CD4-positive, alpha-beta T cell treated with Interleukin-4 for 4 hours (primary cell): ENCODE results near the gene RNF224.

ENCODE experiments used
- DNase-seq: peaks from one replicate; pipeline ENCODE4 v3.0.0-alpha.2; 2020

RNF224 gene

GRCh38 chr9:137215196-137215986 lies 11.9 kb upstream of the RNF224 start:
- no peak for DNase-seq

- DNase-seq: no peak
Measured at GRCh38 chr9:137216188-137216965, 10.9 kb upstream of the RNF224 start.

- no peak for DNase-seq
Measured at GRCh38 chr9:137217276-137218211, 9.8 kb upstream of the RNF224 start.

GRCh38 chr9:137218212-137218753 lies 9.0 kb upstream of the RNF224 start:
- no peak for DNase-seq

GRCh38 chr9:137218754-137219271 lies 8.5 kb upstream of the RNF224 start:
- DNase-seq: no peak

- DNase-seq: no peak
Measured at GRCh38 chr9:137219757-137220316, 7.5 kb upstream of the RNF224 start.

- DNase-seq: no peak
Measured at GRCh38 chr9:137220317-137221094, 6.8 kb upstream of the RNF224 start.

- no peak for DNase-seq
Measured at GRCh38 chr9:137221095-137221505, 6.2 kb upstream of the RNF224 start.

GRCh38 chr9:137221506-137222111 lies 5.7 kb upstream of the RNF224 start:
- no peak for DNase-seq

- DNase-seq: no peak
Measured at GRCh38 chr9:137222190-137223077, 4.9 kb upstream of the RNF224 start, which contains the start of gene RNF208. Gene RNF208, minus strand, starts transcription at chr9:137222240. Its CDS starts 1,028 bp downstream, at chr9:137221212.

GRCh38 chr9:137223078-137223970 lies 4.0 kb upstream of the RNF224 start:
- DNase-seq: peak; percentile 99

GRCh38 chr9:137224830-137225694 lies 2.2 kb upstream of the RNF224 start, which contains the start of gene CYSRT1:
Gene CYSRT1, plus strand, starts transcription at chr9:137225174. Its CDS starts 448 bp downstream, at chr9:137225622.
- DNase-seq: no peak

GRCh38 chr9:137225699-137226331 lies 1.5 kb upstream of the RNF224 start:
- no peak for DNase-seq

- DNase-seq: no peak
Measured at GRCh38 chr9:137226338-137227053, 806 bp upstream of the RNF224 start.

- DNase-seq: no peak
Measured at GRCh38 chr9:137227853-137228505, 677 bp downstream of the RNF224 start.
